SK-N-SH (cell line): ENCODE data around the gene PEPD. TPM values are rescaled to one million over a fixed set of nuclear protein-coding genes. Genes with fewer than 3 reads are reported as not detected.

ENCODE experiments used
- CTCF ChIA-PET: fragments of 300-600, 350-600 bp; formaldehyde crosslinking; extraction: SDS; loops from one replicate; lab custom pipeline; 2021; lab: Yijun Ruan, JAX
- POLR2A ChIA-PET: fragments of 350-600 bp; sonication (Branson Sonifier 250); formaldehyde crosslinking; extraction: SDS; loops from one replicate; lab custom pipeline; 2020; ENCODE audit warnings: antibody characterized with exemption, inconsistent platforms; lab: Yijun Ruan, JAX
- DNase-seq: peaks from one replicate; pipeline ENCODE4 v3.0.0; 2012
- H2AFZ ChIP-seq: fragments of 200-600 bp; sonication (generic); 2 replicates; pipeline ENCODE4 v1.8.1; 2016; ENCODE audit warnings: antibody characterized with exemption, mild to moderate bottlenecking, low read depth
- H3F3A ChIP-seq: fragments of 200-600 bp; sonication (generic); replicated peaks from 2 replicates; pipeline ENCODE3; 2016; ENCODE audit warnings: antibody characterized with exemption, mild to moderate bottlenecking; ENCODE audit not compliant: insufficient read depth
- H3K27ac ChIP-seq, 2 experiments: fragments of 200-500 bp in 1 of 2; fragments of 200-600 bp in 1 of 2; sonication (Bioruptor generic) in 1 of 2; sonication (generic), shearing (Covaris generic) in 1 of 2; 2 replicates each; pipeline versions ENCODE4 v1.5.1 to v1.6.1; 2014 to 2016; ENCODE audit warnings: low read depth in 2 of 2, inconsistent platforms in 1 of 2, low read length in 1 of 2, mild to moderate bottlenecking in 1 of 2, mixed read lengths in 1 of 2
- H3K27me3 ChIP-seq: fragments of 200-600 bp; sonication (generic), shearing (Covaris generic); 2 replicates; pipeline ENCODE4 v1.6.1; 2016; ENCODE audit warnings: mixed run types; ENCODE audit not compliant: insufficient read depth
- H3K36me3 ChIP-seq, 2 experiments: fragments of 200-500 bp in 1 of 2; fragments of 200-600 bp in 1 of 2; sonication (Bioruptor generic) in 1 of 2; sonication (generic) in 1 of 2; replicated peaks in 1 of 2; 2 replicates each; pipeline versions ENCODE3 to v1.5.1; 2014 to 2016; ENCODE audit warnings: low read length in 1 of 2, mild to moderate bottlenecking in 1 of 2; ENCODE audit not compliant: insufficient read depth in 2 of 2, control insufficient read depth in 1 of 2
- H3K4me1 ChIP-seq, 2 experiments: fragments of 200-500 bp in 1 of 2; fragments of 200-600 bp in 1 of 2; sonication (Bioruptor generic) in 1 of 2; sonication (generic), shearing (Covaris generic) in 1 of 2; 2 replicates each; pipeline versions ENCODE4 v1.5.1 to v1.6.1; 2014 to 2016; ENCODE audit warnings: low read depth in 1 of 2, low read length in 1 of 2, mixed run types in 1 of 2; ENCODE audit not compliant: insufficient read depth in 2 of 2, control insufficient read depth in 1 of 2
- H3K4me2 ChIP-seq: fragments of 200-600 bp; sonication (generic), shearing (Covaris generic); 2 replicates; pipeline ENCODE4 v1.6.1; 2017; ENCODE audit warnings: mixed run types
- H3K4me3 ChIP-seq, 2 experiments: fragments of 200-500 bp in 1 of 2; fragments of 200-600 bp in 1 of 2; sonication (Bioruptor generic) in 1 of 2; sonication (generic), shearing (Covaris generic) in 1 of 2; 2 replicates each; pipeline versions ENCODE4 v1.5.1 to v1.8.1; 2014 to 2016; ENCODE audit warnings: low read depth in 2 of 2, inconsistent platforms in 1 of 2, low read length in 1 of 2, mild to moderate bottlenecking in 1 of 2, mixed read lengths in 1 of 2, moderate library complexity in 1 of 2
- H3K79me2 ChIP-seq: fragments of 200-600 bp; sonication (generic); 2 replicates; pipeline ENCODE4 v1.8.1; 2017; ENCODE audit warnings: mild to moderate bottlenecking; ENCODE audit not compliant: insufficient read depth
- H3K9ac ChIP-seq: fragments of 200-600 bp; sonication (generic); 2 replicates; pipeline ENCODE4 v1.6.1; 2017; ENCODE audit warnings: mixed run types
- H3K9me2 ChIP-seq: fragments of 200-600 bp; sonication (generic); 2 replicates; pipeline ENCODE4 v1.6.1; 2017; ENCODE audit warnings: mixed run types
- H3K9me3 ChIP-seq: fragments of 200-600 bp; sonication (generic); 2 replicates; pipeline ENCODE4 v1.6.1; 2017; ENCODE audit warnings: mixed run types, mild to moderate bottlenecking, moderate library complexity
- H4K20me1 ChIP-seq: fragments of 200-600 bp; sonication (generic); 2 replicates; pipeline ENCODE4 v1.6.1; 2017; ENCODE audit warnings: mild to moderate bottlenecking, mixed run types; ENCODE audit not compliant: insufficient read depth
- CHD2 ChIP-seq: fragments of 150-350 bp; IDR thresholded peaks from 2 replicates; pipeline ENCODE4 v1.6.1; 2018; ENCODE audit warnings: low read length; ENCODE audit not compliant: partially characterized antibody
- FOSL2 ChIP-seq: IDR thresholded peaks from 2 replicates; pipeline ENCODE4 v1.4.0; 2012; ENCODE audit warnings: low read depth, mild to moderate bottlenecking, moderate library complexity, borderline replicate concordance
- FOXJ3 ChIP-seq: sonication (generic); formaldehyde crosslinking; IDR thresholded peaks from 2 replicates; pipeline ENCODE4 v1.5.1; 2020; ENCODE audit warnings: mild to moderate bottlenecking, missing genetic modification reagents
- GATA2 ChIP-seq: sonication (generic); formaldehyde crosslinking; IDR thresholded peaks from 2 replicates; pipeline ENCODE4 v1.5.0; 2020; ENCODE audit warnings: mild to moderate bottlenecking, missing genetic modification reagents
- MAX ChIP-seq: IDR thresholded peaks from 2 replicates; pipeline ENCODE4 v1.4.0; 2012; ENCODE audit warnings: low read depth
- MEF2A ChIP-seq: IDR thresholded peaks from 2 replicates; pipeline ENCODE4 v1.4.0; 2012; ENCODE audit warnings: low read depth, borderline replicate concordance
- MXI1 ChIP-seq: IDR thresholded peaks from 2 replicates; pipeline ENCODE4 v1.6.1; 2012; ENCODE audit warnings: mild to moderate bottlenecking, low read depth, low read length, improper control_type of control experiment
- RAD21 ChIP-seq: IDR thresholded peaks from 2 replicates; pipeline ENCODE4 v1.6.1; 2012; ENCODE audit warnings: mild to moderate bottlenecking, low read length
- SIN3A ChIP-seq: IDR thresholded peaks from 2 replicates; pipeline ENCODE4 v1.6.1; 2012; ENCODE audit warnings: low read depth, mild to moderate bottlenecking, low read length, moderate library complexity, borderline replicate concordance
- TCF12 ChIP-seq: IDR thresholded peaks from 2 replicates; pipeline ENCODE4 v1.4.0; 2012
- TEAD4 ChIP-seq: IDR thresholded peaks from 2 replicates; pipeline ENCODE4 v1.4.0; 2012; ENCODE audit warnings: mild to moderate bottlenecking, borderline replicate concordance; ENCODE audit not compliant: insufficient read depth
- USF2 ChIP-seq: fragments of 150-350 bp; IDR thresholded peaks from 2 replicates; pipeline ENCODE4 v1.6.1; 2017; ENCODE audit warnings: antibody characterized with exemption, low read length, low read depth, borderline replicate concordance
- YY1 ChIP-seq: IDR thresholded peaks from 2 replicates; pipeline ENCODE4 v1.4.0; 2012; ENCODE audit warnings: low read depth, mild to moderate bottlenecking
- ZBTB33 ChIP-seq: IDR thresholded peaks from 2 replicates; pipeline ENCODE4 v1.4.0; 2012; ENCODE audit warnings: low read depth, borderline replicate concordance
- WGBS: methylation state at CpG from one replicate; pipeline ENCODE4 v1.1.6; 2017; ENCODE audit warnings: low lambda C conversion rate; 5-methylcytosine and 5-hydroxymethylcytosine counted together
- polyA plus RNA-seq, 3 experiments: library from polyadenylated mRNA; depleted of rRNA; stranded (reverse); fragments of >200 nt; gene quantifications; 2 replicates each; pipeline ENCODE4 v1.2.3, GENCODE V29; 2012
- TF ChIP-seq, protein P1 (sequence below): fragments of 200-600 bp; sonication (generic); IDR thresholded peaks from 2 replicates; pipeline ENCODE4 v1.6.1; 2017; ENCODE audit warnings: antibody characterized with exemption, mild to moderate bottlenecking, moderate library complexity

PEPD gene
- polyA plus RNA-seq, 1 of the 3 experiments (the other 2 are of a cell fraction): 88.9 TPM

DNA sequence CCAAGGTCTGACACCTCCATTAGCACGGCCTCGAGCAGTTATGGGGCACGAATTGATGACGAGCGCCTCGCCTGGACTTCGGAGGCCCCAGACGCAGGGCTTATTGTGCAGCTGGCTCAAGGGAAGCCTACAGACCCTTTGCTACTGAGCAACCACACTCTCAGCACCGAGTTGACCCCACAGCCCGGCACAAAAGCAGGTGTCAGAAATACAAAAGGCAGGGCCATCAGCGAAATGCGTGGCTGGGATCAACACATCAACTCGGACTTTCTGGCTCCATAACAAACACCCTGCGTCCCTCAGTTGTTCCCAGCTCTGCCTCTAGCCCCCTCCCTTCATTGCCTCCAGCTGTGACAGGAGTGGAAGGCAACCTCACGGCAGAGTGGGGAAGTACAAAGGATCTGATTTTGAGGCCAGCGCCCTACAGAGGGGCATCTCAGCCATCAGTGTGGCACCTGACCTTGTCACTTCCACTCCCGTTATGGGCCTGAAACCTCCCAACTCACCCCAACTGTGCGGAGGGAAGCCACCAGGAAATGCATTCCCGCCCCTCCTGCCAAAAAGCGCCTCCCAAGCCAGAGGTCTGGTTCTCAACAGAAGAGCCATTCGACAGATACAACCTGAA, 18.0 kb downstream of the PEPD start:
- Histone ChIP-seq H3K79me2 (no peaks in the 10 kb centered on the region), H2AFZ (no peak overlapping the region), H3K4me1 (peaks cover 0 to 72% of the 10 kb centered on the region in 2 experiments; a peak in 2 of 4 replicates), H3K4me3 (no peak overlapping the region), H3K36me3 (peaks cover 0 to 20% of the 10 kb centered on the region in 2 experiments), H3K4me2 (no peak overlapping the region), H3K9ac (no peak overlapping the region), H3K27me3 (no peaks in the 10 kb centered on the region), H3K9me3 (no peaks in the 10 kb centered on the region), H3K9me2 (no peaks in the 10 kb centered on the region), H3K27ac (peak overlapping the region in 1 of 2 experiments; percentile 97; a peak in 2 of 4 replicates), H4K20me1 (no peaks in the 10 kb centered on the region), H3F3A (no peaks in the 10 kb centered on the region)
- no peak for TF ChIP-seq SIN3A
- TF ChIP-seq, protein P1, sequence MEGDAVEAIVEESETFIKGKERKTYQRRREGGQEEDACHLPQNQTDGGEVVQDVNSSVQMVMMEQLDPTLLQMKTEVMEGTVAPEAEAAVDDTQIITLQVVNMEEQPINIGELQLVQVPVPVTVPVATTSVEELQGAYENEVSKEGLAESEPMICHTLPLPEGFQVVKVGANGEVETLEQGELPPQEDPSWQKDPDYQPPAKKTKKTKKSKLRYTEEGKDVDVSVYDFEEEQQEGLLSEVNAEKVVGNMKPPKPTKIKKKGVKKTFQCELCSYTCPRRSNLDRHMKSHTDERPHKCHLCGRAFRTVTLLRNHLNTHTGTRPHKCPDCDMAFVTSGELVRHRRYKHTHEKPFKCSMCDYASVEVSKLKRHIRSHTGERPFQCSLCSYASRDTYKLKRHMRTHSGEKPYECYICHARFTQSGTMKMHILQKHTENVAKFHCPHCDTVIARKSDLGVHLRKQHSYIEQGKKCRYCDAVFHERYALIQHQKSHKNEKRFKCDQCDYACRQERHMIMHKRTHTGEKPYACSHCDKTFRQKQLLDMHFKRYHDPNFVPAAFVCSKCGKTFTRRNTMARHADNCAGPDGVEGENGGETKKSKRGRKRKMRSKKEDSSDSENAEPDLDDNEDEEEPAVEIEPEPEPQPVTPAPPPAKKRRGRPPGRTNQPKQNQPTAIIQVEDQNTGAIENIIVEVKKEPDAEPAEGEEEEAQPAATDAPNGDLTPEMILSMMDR: no peak
- no peak for TF ChIP-seq USF2
- TF ChIP-seq MEF2A: no peak
- TF ChIP-seq MAX: no peak
- no peak for TF ChIP-seq ZBTB33
- TF ChIP-seq MXI1: no peak
- TF ChIP-seq FOXJ3: no peak
- TF ChIP-seq YY1: no peak
- TF ChIP-seq RAD21: no peak
- TF ChIP-seq TEAD4: no peak
- TF ChIP-seq CHD2: no peak
- TF ChIP-seq GATA2: no peak
- TF ChIP-seq FOSL2: no peak
- no peak for TF ChIP-seq TCF12
- POLR2A ChIA-PET: interaction anchor here (0.6 to 2.1 kb wide), 4 partner anchors 18 to 245 kb away, joined by 3 to 8 read pairs (median 4); partner anchors contain the start of gene PEPD
- CTCF ChIA-PET: interaction anchor here (0.7 to 3.0 kb wide), 8 partner anchors 11 to 291 kb away, joined by 3 to 13 read pairs (median 4); no protein-coding TSS in a partner anchor
- no peak for DNase-seq
- WGBS: 87% methylated on average over 20 of the region's 21 CpGs
